ENCODE measurements around the gene ARHGAP24.
"Not testable (repeated sequence)": the region's sequence is repeated elsewhere in the genome, so short reads cannot be mapped to it uniquely, and the experiment has no call there.

DNA sequence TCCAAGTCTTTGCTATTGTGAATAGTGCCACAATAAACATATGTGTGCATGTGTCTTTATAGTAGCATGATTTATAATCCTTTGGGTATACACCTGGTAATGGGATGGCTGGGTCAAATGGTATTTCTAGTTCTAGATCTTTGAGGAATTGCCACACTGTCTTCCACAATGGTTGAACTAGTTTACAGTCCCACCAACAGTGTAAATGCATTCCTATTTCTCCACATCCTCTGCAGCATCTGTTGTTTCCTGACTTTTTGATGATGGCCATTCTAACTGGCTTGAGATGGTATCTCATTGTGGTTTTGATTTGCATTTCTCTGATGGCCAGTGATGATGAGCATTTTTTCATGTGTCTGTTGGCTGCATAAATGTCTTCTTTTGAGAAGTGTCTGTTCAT lies 26.2 kb downstream of the ARHGAP24 start:
- TF ChIP-seq, protein P1, sequence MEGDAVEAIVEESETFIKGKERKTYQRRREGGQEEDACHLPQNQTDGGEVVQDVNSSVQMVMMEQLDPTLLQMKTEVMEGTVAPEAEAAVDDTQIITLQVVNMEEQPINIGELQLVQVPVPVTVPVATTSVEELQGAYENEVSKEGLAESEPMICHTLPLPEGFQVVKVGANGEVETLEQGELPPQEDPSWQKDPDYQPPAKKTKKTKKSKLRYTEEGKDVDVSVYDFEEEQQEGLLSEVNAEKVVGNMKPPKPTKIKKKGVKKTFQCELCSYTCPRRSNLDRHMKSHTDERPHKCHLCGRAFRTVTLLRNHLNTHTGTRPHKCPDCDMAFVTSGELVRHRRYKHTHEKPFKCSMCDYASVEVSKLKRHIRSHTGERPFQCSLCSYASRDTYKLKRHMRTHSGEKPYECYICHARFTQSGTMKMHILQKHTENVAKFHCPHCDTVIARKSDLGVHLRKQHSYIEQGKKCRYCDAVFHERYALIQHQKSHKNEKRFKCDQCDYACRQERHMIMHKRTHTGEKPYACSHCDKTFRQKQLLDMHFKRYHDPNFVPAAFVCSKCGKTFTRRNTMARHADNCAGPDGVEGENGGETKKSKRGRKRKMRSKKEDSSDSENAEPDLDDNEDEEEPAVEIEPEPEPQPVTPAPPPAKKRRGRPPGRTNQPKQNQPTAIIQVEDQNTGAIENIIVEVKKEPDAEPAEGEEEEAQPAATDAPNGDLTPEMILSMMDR (conservative IDR thresholded peaks at IDR 0.05), result not testable (repeated sequence)
- not testable (repeated sequence) for TF ChIP-seq ZFX (IDR thresholded peaks at IDR 0.05)
